ENCODE measurements around the gene CMTM2.

DNA sequence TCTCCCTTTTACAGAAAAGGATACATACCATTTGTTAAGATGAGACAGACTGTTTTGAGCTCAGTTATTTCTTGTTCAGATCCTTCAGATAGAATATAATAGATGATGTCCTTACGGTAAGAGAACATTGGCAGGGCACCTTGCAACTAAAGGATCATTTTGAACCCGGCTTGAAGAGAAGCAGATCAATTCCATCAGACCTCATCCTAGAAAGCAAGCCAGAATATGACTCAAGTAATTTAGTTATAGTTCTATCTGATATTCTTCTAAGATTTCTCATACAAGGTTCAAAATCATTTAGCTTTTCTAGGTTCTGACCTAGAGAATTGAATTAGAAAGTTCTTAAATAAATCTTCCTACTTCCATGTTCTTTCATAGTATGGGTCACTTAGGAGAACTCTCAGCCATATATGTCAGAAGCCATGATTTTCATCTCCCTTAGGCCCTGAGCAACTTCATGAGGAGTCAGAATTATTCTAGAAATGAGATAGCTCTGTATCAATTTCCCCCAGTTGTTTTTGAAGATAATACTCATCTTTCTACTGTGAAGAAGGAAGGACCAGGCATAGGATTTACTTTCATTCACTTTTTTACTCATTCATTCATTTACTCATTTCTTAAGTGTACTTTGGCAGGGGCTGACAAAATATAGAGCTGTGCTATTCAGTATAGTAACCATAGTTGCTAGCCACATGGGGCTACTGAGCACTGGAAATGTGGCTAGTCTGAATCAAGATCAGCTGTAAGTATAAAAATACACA, 15.5 kb upstream of the CMTM2 start:
- TF ChIP-seq, protein P1, sequence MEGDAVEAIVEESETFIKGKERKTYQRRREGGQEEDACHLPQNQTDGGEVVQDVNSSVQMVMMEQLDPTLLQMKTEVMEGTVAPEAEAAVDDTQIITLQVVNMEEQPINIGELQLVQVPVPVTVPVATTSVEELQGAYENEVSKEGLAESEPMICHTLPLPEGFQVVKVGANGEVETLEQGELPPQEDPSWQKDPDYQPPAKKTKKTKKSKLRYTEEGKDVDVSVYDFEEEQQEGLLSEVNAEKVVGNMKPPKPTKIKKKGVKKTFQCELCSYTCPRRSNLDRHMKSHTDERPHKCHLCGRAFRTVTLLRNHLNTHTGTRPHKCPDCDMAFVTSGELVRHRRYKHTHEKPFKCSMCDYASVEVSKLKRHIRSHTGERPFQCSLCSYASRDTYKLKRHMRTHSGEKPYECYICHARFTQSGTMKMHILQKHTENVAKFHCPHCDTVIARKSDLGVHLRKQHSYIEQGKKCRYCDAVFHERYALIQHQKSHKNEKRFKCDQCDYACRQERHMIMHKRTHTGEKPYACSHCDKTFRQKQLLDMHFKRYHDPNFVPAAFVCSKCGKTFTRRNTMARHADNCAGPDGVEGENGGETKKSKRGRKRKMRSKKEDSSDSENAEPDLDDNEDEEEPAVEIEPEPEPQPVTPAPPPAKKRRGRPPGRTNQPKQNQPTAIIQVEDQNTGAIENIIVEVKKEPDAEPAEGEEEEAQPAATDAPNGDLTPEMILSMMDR (IDR thresholded peaks at IDR 0.05), result no peak
- no peak for TF ChIP-seq POLR2A (IDR thresholded peaks at IDR 0.05)
